HepG2 (cell line): Measurements from ENCODE around the gene ATAD2B. TPM values are rescaled to one million over a fixed set of nuclear protein-coding genes. Genes with fewer than 3 reads are reported as not detected.
A peak's percentile ranks its signal among the peaks of the same experiment; 100 is the strongest.

Experiments used
- ATAC-seq: fragments of 200-7000 bp; cut with Tn5 transposase; 3 replicates; pipeline ENCODE4 v1.9.1; 2020; ENCODE audit warnings: mild to moderate bottlenecking, moderate library complexity
- BruUV-seq: library from RNA; stranded (reverse); fragments of 400-500 nt; replicated peaks from 2 replicates; lab custom pipeline; 2021; lab: Mats Ljungman, UMichigan
- CTCF ChIA-PET: fragments of 300-600 bp; formaldehyde crosslinking; extraction: SDS; loops from one replicate; lab custom pipeline; 2021; ENCODE audit warnings: low total read pairs, inconsistent platforms, low intra/inter-chr PET ratio; lab: Yijun Ruan, JAX
- POLR2A ChIA-PET: fragments of 350-600 bp; sonication (Branson Sonifier 250); formaldehyde crosslinking; loops from one replicate; lab custom pipeline; 2020; ENCODE audit warnings: antibody characterized with exemption, inconsistent platforms; lab: Yijun Ruan, JAX
- DNase-seq: peaks from one replicate; pipeline ENCODE4 v3.0.0-alpha.2; 2015; ENCODE audit warnings: low spot score
- FAIRE-seq: peaks from 3 replicates; lab custom pipeline; 2011; peaks lifted over from hg19 to GRCh38; lab: Jason Lieb, UNC
- H2AFZ ChIP-seq: one replicate; pipeline ENCODE4 v1.6.1; 2011; ENCODE audit warnings: low read length, inconsistent platforms
- H3K27ac ChIP-seq: fragments of 300-600 bp; 3 replicates; pipeline ENCODE4 v1.8.0; 2011; ENCODE audit warnings: mixed run types, mild to moderate bottlenecking, mixed read lengths, low read length, inconsistent platforms; ENCODE audit not compliant: insufficient read depth; ENCODE audit errors: extremely low read length
- H3K27me3 ChIP-seq, 2 experiments: fragments of 200-600 bp in 1 of 2; 2 replicates in 1 of 2; 3 replicates in 1 of 2; pipeline versions ENCODE4 v1.6.0 to v1.8.0; 2011; ENCODE audit warnings: low read length in 2 of 2, mild to moderate bottlenecking in 2 of 2, moderate library complexity in 2 of 2, inconsistent platforms in 1 of 2; ENCODE audit not compliant: insufficient read depth in 2 of 2, control insufficient read depth in 1 of 2
- H3K36me3 ChIP-seq, 2 experiments: fragments of 200-600 bp in 1 of 2; replicated peaks in 1 of 2; 2 replicates in 1 of 2; 3 replicates in 1 of 2; pipeline versions ENCODE4 v1.5.1 to v1.8.0; 2011; ENCODE audit warnings: low read length in 2 of 2, inconsistent platforms in 1 of 2; ENCODE audit not compliant: insufficient read depth in 2 of 2, control insufficient read depth in 1 of 2
- H3K4me1 ChIP-seq: 2 replicates; pipeline ENCODE4 v1.5.1; 2012; ENCODE audit warnings: low read length, inconsistent platforms; ENCODE audit not compliant: insufficient read depth
- H3K4me2 ChIP-seq: 2 replicates; pipeline ENCODE4 v1.6.0; 2011; ENCODE audit warnings: low read depth, low read length, inconsistent platforms
- H3K4me3 ChIP-seq, 3 experiments: fragments of 200-600 bp in 1 of 3; sonication (generic), shearing (Covaris generic) in 1 of 3; replicated peaks in 1 of 3; 2 replicates each; pipeline ENCODE4 v1.5.1; 2011 to 2016; ENCODE audit warnings: low read length in 3 of 3, inconsistent platforms in 2 of 3, low read depth in 2 of 3, mild to moderate bottlenecking in 2 of 3, control low read depth in 1 of 3, mixed read lengths in 1 of 3; ENCODE audit not compliant: insufficient read depth in 1 of 3
- H3K79me2 ChIP-seq: one replicate; pipeline ENCODE4 v1.6.1; 2011; ENCODE audit warnings: low read length, inconsistent platforms; ENCODE audit not compliant: insufficient read depth
- H3K9ac ChIP-seq: 2 replicates; pipeline ENCODE4 v1.6.0; 2011; ENCODE audit warnings: mild to moderate bottlenecking, low read depth, low read length, inconsistent platforms; ENCODE audit not compliant: insufficient read depth
- H3K9me3 ChIP-seq: 2 replicates; pipeline ENCODE4 v1.5.1; 2012; ENCODE audit warnings: mild to moderate bottlenecking, low read length
- H4K20me1 ChIP-seq: 2 replicates; pipeline ENCODE4 v1.6.0; 2011; ENCODE audit warnings: inconsistent platforms, mild to moderate bottlenecking, low read length, moderate library complexity; ENCODE audit not compliant: insufficient read depth
- CAMTA2 ChIP-seq: sonication (generic); formaldehyde crosslinking; IDR thresholded peaks from 2 replicates; pipeline ENCODE4 v1.4.0; 2020; ENCODE audit warnings: mild to moderate bottlenecking, missing genetic modification reagents, borderline replicate concordance
- ETV5 ChIP-seq: IDR thresholded peaks from 2 replicates; pipeline ENCODE4 v1.6.1; 2018; ENCODE audit warnings: missing biosample characterization, missing genetic modification reagents, inconsistent platforms, borderline replicate concordance
- FOXA1 ChIP-seq, 2 experiments: fragments of 450-650 bp in 1 of 2; sonication (generic) in 1 of 2; formaldehyde crosslinking in 1 of 2; IDR thresholded peaks; 2 replicates each; pipeline versions ENCODE4 v1.4.0 to v1.6.1; 2016 to 2020; ENCODE audit warnings: missing genetic modification reagents in 1 of 2
- HIVEP1 ChIP-seq: sonication (generic); formaldehyde crosslinking; IDR thresholded peaks from 2 replicates; pipeline ENCODE4 v1.4.0; 2020; ENCODE audit warnings: mild to moderate bottlenecking, missing genetic modification reagents
- HMG20B ChIP-seq: conservative IDR thresholded peaks from 2 replicates; pipeline ENCODE4 v1.6.1; 2016; ENCODE audit warnings: missing genetic modification reagents, missing compliant biosample characterization
- LCORL ChIP-seq, 2 experiments: fragments of 450-650 bp in 1 of 2; sonication (generic) in 1 of 2; formaldehyde crosslinking in 1 of 2; IDR thresholded peaks; 2 replicates each; pipeline versions ENCODE4 v1.5.0 to v1.6.1; 2017 to 2020; ENCODE audit warnings: antibody characterized with exemption in 1 of 2, missing genetic modification reagents in 1 of 2
- NFE2L2 ChIP-seq: fragments of 150-350 bp; IDR thresholded peaks from 2 replicates; pipeline ENCODE4 v1.6.1; 2014; ENCODE audit warnings: low read length
- SNAPC2 ChIP-seq: sonication (generic); formaldehyde crosslinking; IDR thresholded peaks from 2 replicates; pipeline ENCODE4 v1.8.1; 2022; ENCODE audit warnings: mild to moderate bottlenecking, missing genetic modification reagents
- SOX13 ChIP-seq, 3 experiments: fragments of 450-650 bp in 1 of 3; sonication (generic) in 1 of 3; formaldehyde crosslinking in 1 of 3; IDR thresholded peaks in 2 of 3; conservative IDR thresholded peaks in 1 of 3; 2 replicates each; pipeline versions ENCODE4 v1.5.0 to v1.6.1; 2016 to 2020; ENCODE audit warnings: antibody characterized with exemption in 1 of 3, mild to moderate bottlenecking in 1 of 3, missing compliant biosample characterization in 1 of 3, missing genetic modification reagents in 1 of 3, moderate library complexity in 1 of 3
- TEAD3 ChIP-seq: optimal IDR thresholded peaks from 2 replicates; pipeline ENCODE3; 2016; ENCODE audit warnings: borderline replicate concordance
- TGIF2 ChIP-seq: IDR thresholded peaks from 2 replicates; pipeline ENCODE4 v1.6.1; 2016; ENCODE audit warnings: control low read depth, missing compliant biosample characterization
- XRCC5 ChIP-seq: fragments of 200-400 bp; formaldehyde crosslinking; optimal IDR thresholded peaks from 2 replicates; pipeline ENCODE3; 2017; ENCODE audit warnings: mild to moderate bottlenecking, low read length
- ZBTB20 ChIP-seq: sonication (generic); formaldehyde crosslinking; IDR thresholded peaks from 2 replicates; pipeline ENCODE4 v1.8.1; 2023; ENCODE audit warnings: missing genetic modification reagents, low read depth, mild to moderate bottlenecking, borderline replicate concordance
- ZMYM3 ChIP-seq: sonication (generic); formaldehyde crosslinking; IDR thresholded peaks from 2 replicates; pipeline ENCODE4 v1.5.1; 2020; ENCODE audit warnings: mild to moderate bottlenecking, missing genetic modification reagents
- ZNF24 ChIP-seq: fragments of 450-650 bp; IDR thresholded peaks from 2 replicates; pipeline ENCODE4 v1.6.1; 2017; ENCODE audit warnings: antibody characterized with exemption, mild to moderate bottlenecking
- ZNF326 ChIP-seq: sonication (generic); formaldehyde crosslinking; IDR thresholded peaks from 2 replicates; pipeline ENCODE4 v1.4.0; 2020; ENCODE audit warnings: missing genetic modification reagents, borderline replicate concordance
- ZNF724P ChIP-seq: sonication (generic); formaldehyde crosslinking; IDR thresholded peaks from 2 replicates; pipeline ENCODE4 v1.8.0; 2022; ENCODE audit warnings: missing genetic modification reagents, borderline replicate concordance
- ZNF768 ChIP-seq: sonication (generic); formaldehyde crosslinking; IDR thresholded peaks from 2 replicates; pipeline ENCODE4 v1.4.0; 2020; ENCODE audit warnings: missing genetic modification reagents
- ZSCAN21 ChIP-seq: sonication (generic); formaldehyde crosslinking; IDR thresholded peaks from 2 replicates; pipeline ENCODE4 v1.8.0; 2022; ENCODE audit warnings: mild to moderate bottlenecking, missing genetic modification reagents, moderate library complexity, borderline replicate concordance
- WGBS: methylation state at CpG from one replicate; pipeline ENCODE4 v1.1.6; 2017; ENCODE audit warnings: low lambda C conversion rate; 5-methylcytosine and 5-hydroxymethylcytosine counted together
- in situ Hi-C: cut with HindIII; loops from 2 replicates; pipeline ENCODE4 v1.10.0; 2017; ENCODE audit warnings: low pct_unique_long_range_greater_than_20kb; ENCODE audit not compliant: extremely low pct_ligation_motif_present
- intact Hi-C: fragments of 100-400 bp; cut with micrococcal nuclease; formaldehyde crosslinking; loops from one replicate; pipeline ENCODE4 v1.10.0; 2022; ENCODE audit not compliant: unreplicated experiment
- polyA plus RNA-seq, 8 experiments: library from polyadenylated mRNA; depleted of rRNA in 3 of 8; stranded (reverse) in 7 of 8; unstranded in 1 of 8; fragments of >200 nt; fragmentation: Illumina TruSeq in 4 of 8; extraction: Trizol in 4 of 8; gene quantifications; 2 replicates each; pipeline versions ENCODE4 v1.2.1 to v1.2.3, GENCODE V29; 2011 to 2016; ENCODE audit warnings: low read depth in 4 of 8, missing spikeins in 1 of 8, mixed read lengths in 1 of 8; ENCODE audit not compliant: insufficient read depth in 1 of 8
- total RNA-seq, 5 experiments: library from RNA; depleted of rRNA; stranded (reverse); fragments of >200 nt; fragmentation: Illumina TruSeq; extraction: Trizol; gene quantifications; 2 replicates each; pipeline ENCODE4 v1.2.3, GENCODE V29; 2016; ENCODE audit warnings: low read depth in 1 of 5
- TF ChIP-seq, protein P1 (sequence below): sonication (generic); formaldehyde crosslinking; IDR thresholded peaks from 2 replicates; pipeline ENCODE4 v1.4.0; 2020; ENCODE audit warnings: missing genetic modification reagents
- TF ChIP-seq, protein P2 (sequence below): sonication (generic); formaldehyde crosslinking; IDR thresholded peaks from 2 replicates; pipeline ENCODE4 v1.8.0; 2022; ENCODE audit warnings: missing genetic modification reagents, mild to moderate bottlenecking, moderate library complexity, borderline replicate concordance

ATAD2B gene
- total and polyA plus RNA-seq, 2 of the 13 experiments (the other 11 are each of a cell fraction or from before 2014, with no cell fraction given), result 5.3 to 22.2 TPM

DNA sequence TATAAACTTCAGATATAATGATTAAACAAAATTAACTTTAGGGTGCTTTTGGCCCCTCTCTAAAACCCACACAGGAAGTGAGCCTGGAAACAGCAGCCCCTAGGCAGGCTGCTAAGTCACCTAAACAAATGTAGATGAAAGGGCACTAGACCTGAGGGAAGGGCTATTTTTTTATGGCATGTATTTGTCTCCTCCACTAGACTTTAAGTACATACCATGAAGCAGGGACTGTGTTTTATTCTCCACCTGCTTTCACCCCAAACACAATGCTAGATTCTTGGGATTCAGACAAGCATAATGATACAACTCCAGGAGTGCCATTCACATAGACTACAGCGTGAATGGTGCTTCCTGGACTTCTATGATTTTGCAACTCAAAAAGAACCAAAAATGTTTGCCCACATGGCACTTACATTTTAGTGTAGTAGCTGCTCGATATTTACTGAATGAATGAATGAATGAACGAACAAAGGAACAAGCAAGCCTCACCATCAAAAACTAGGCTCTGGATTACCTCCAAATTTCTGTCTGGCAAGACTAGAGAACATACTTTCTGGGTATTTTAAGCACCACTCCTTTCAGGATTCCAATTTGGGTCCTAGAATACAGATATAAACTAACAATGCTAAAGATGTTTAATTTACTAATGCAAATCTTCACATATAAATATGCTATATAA is 10.1 kb downstream of the ATAD2B start:
- 74% methylated on average over 3 of the region's 3 CpGs for WGBS
- CTCF ChIA-PET, result no interaction called here
- in situ Hi-C loops, result no loop called here
- TF ChIP-seq ZBTB20 (peak; percentile 38; the same call in 1 of the 2 replicates), ETV5 (peak; percentile 56; the same call in 1 of the 2 replicates), FOXA1 (IDR thresholded peaks at IDR 0.05) (no peak), FOXA1 (CRISPR knock-in tag; IDR thresholded peaks at IDR 0.05) (peak; percentile 16), NFE2L2 (peak; percentile 56; the same call in 1 of the 2 replicates), ZNF326 (CRISPR knock-in tag) (no peak), ZMYM3 (CRISPR knock-in tag) (0 out of 2 replicates have a peak, but pooled peaks have one; percentile 16), TEAD3 (CRISPR knock-in tag) (peak; percentile 13), HIVEP1 (CRISPR knock-in tag) (no peak), XRCC5 (no peak), ZNF768 (CRISPR knock-in tag) (no peak), TGIF2 (CRISPR knock-in tag) (no peak), CAMTA2 (CRISPR knock-in tag) (no peak), ZNF24 (peak; percentile 80), HMG20B (CRISPR knock-in tag) (no peak), ZSCAN21 (CRISPR knock-in tag) (no peak), SOX13 (IDR thresholded peaks at IDR 0.05) (no peak), SOX13 (CRISPR knock-in tag; conservative IDR thresholded peaks at IDR 0.05 in 1 of 2, IDR thresholded peaks at IDR 0.05 in 1 of 2) (no peak), LCORL (IDR thresholded peaks at IDR 0.05) (no peak), LCORL (CRISPR knock-in tag; IDR thresholded peaks at IDR 0.05) (0 out of 2 replicates have a peak, but pooled peaks have one; percentile 22), ZNF724P (CRISPR knock-in tag) (no peak), SNAPC2 (CRISPR knock-in tag) (no peak)
- TF ChIP-seq, protein P1, sequence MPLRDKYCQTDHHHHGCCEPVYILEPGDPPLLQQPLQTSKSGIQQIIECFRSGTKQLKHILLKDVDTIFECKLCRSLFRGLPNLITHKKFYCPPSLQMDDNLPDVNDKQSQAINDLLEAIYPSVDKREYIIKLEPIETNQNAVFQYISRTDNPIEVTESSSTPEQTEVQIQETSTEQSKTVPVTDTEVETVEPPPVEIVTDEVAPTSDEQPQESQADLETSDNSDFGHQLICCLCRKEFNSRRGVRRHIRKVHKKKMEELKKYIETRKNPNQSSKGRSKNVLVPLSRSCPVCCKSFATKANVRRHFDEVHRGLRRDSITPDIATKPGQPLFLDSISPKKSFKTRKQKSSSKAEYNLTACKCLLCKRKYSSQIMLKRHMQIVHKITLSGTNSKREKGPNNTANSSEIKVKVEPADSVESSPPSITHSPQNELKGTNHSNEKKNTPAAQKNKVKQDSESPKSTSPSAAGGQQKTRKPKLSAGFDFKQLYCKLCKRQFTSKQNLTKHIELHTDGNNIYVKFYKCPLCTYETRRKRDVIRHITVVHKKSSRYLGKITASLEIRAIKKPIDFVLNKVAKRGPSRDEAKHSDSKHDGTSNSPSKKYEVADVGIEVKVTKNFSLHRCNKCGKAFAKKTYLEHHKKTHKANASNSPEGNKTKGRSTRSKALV (CRISPR knock-in tag), result no peak
- TF ChIP-seq, protein P2, sequence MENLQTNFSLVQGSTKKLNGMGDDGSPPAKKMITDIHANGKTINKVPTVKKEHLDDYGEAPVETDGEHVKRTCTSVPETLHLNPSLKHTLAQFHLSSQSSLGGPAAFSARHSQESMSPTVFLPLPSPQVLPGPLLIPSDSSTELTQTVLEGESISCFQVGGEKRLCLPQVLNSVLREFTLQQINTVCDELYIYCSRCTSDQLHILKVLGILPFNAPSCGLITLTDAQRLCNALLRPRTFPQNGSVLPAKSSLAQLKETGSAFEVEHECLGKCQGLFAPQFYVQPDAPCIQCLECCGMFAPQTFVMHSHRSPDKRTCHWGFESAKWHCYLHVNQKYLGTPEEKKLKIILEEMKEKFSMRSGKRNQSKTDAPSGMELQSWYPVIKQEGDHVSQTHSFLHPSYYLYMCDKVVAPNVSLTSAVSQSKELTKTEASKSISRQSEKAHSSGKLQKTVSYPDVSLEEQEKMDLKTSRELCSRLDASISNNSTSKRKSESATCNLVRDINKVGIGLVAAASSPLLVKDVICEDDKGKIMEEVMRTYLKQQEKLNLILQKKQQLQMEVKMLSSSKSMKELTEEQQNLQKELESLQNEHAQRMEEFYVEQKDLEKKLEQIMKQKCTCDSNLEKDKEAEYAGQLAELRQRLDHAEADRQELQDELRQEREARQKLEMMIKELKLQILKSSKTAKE (CRISPR knock-in tag), result no peak

More for the DNA sequence above, 10.1 kb downstream of the ATAD2B start:
- Histone ChIP-seq H3K36me3 (no peaks in the 10 kb centered on the region), H3K4me3 (no peak overlapping the region), H3K9me3 (no peaks in the 10 kb centered on the region), H3K27ac (peak overlapping the region; percentile 50), H3K9ac (no peak overlapping the region), H2AFZ (no peak overlapping the region), H3K4me2 (peak overlapping the region; percentile 13), H3K4me1 (peaks cover 48% of the 10 kb centered on the region), H3K79me2 (peaks cover 96% of the 10 kb centered on the region), H4K20me1 (no peaks in the 10 kb centered on the region), H3K27me3 (no peaks in the 10 kb centered on the region)
- DNase-seq, result peak; percentile 73
- POLR2A ChIA-PET, result interaction anchor here (2.6 kb wide), 1 partner anchor 11 kb away, joined by 37 read pairs; the partner anchor contains the start of gene ATAD2B
- FAIRE-seq, result peak; percentile 66
- peak; percentile 75 for ATAC-seq
- intact Hi-C loops, result no loop called here
- BruUV-seq, result no TSS peak
